ENCODE measurements around the gene VSTM4.

- no peak for TF ChIP-seq CTCF (IDR thresholded peaks at IDR 0.05; ENCODE audit: low read depth, low read length, missing input control)
- TF ChIP-seq RXRA (IDR thresholded peaks at IDR 0.05), result no peak
- no peak for TF ChIP-seq MAX (IDR thresholded peaks at IDR 0.05)
- TF ChIP-seq ZBTB33 (IDR thresholded peaks at IDR 0.05), result no peak
- no peak for TF ChIP-seq RAD21 (IDR thresholded peaks at IDR 0.05)
- no peak for TF ChIP-seq REST (IDR thresholded peaks at IDR 0.05)
- TF ChIP-seq FOXA1 (IDR thresholded peaks at IDR 0.05), result no peak
Observed at GRCh38 chr10:49008505-49009198, 106.7 kb downstream of the VSTM4 start.

All from liver (tissue), 3 donors.